ENCODE data around the gene LCE6A.

LCE6A gene

GRCh38 chr1:152878042-152878441 lies 35.4 kb downstream of the LCE6A start, which contains the start of gene SMCP:
Gene SMCP, plus strand, starts transcription at chr1:152878322. Its CDS starts 6,101 bp downstream, at chr1:152884423.
- DNase-seq, result no peak

- DNase-seq, result no peak
Observed at GRCh38 chr1:152879559-152880198, 37.0 kb downstream of the LCE6A start.

GRCh38 chr1:152880316-152880715 lies 37.7 kb downstream of the LCE6A start:
- DNase-seq, result no peak

GRCh38 chr1:152880907-152881306 lies 38.3 kb downstream of the LCE6A start:
- no peak for DNase-seq

- no peak for DNase-seq
Observed at GRCh38 chr1:152884085-152884484, 41.4 kb downstream of the LCE6A start.

- DNase-seq, result no peak
Observed at GRCh38 chr1:152884506-152884905, 41.9 kb downstream of the LCE6A start.

- no peak for DNase-seq
Observed at GRCh38 chr1:152884966-152885624, 42.4 kb downstream of the LCE6A start.

GRCh38 chr1:152886085-152886484 lies 43.4 kb downstream of the LCE6A start:
- no peak for DNase-seq

- DNase-seq, result no peak
Observed at GRCh38 chr1:152886758-152887409, 44.2 kb downstream of the LCE6A start.

GRCh38 chr1:152888126-152888525 lies 45.5 kb downstream of the LCE6A start:
- DNase-seq, result no peak
